ENCODE measurements around the gene TTC21B.

GRCh38 chr2:165969227-165969626 lies 15.7 kb upstream of the TTC21B start:
- TF ChIP-seq CTCF (IDR thresholded peaks at IDR 0.05; ENCODE audit: low read length) (no peak), EZH2 (IDR thresholded peaks at IDR 0.05; ENCODE audit: borderline replicate concordance, low read length) (no peak)
